WTC11 (cell line): ENCODE data around the gene PPEF2. TPM values are rescaled to one million over a fixed set of nuclear protein-coding genes. Genes with fewer than 3 reads are reported as not detected.

Experiments used
- ATAC-seq: fragments of 200-7000 bp; cut with Tn5 transposase; 2 replicates; pipeline ENCODE4 v1.10.0; 2021; ENCODE audit warnings: mild to moderate bottlenecking, moderate library complexity
- CTCF ChIA-PET: fragments of 300-600 bp; sonication (Branson Sonifier 250); formaldehyde crosslinking; loops from one replicate; lab custom pipeline; 2021; ENCODE audit warnings: antibody characterized with exemption; lab: Charles Lee
- POLR2A ChIA-PET: fragments of 350-600 bp; sonication (Branson Sonifier 250); formaldehyde crosslinking; loops from one replicate; lab custom pipeline; 2021; ENCODE audit warnings: antibody characterized with exemption; lab: Charles Lee
- DNase-seq: peaks from one replicate; pipeline ENCODE4 v3.0.0; 2021; ENCODE audit warnings: low spot score
- H3K27ac Mint-ChIP-seq: 2 replicates; pipeline ENCODE4 v1.8.0; 2021; ENCODE audit warnings: mixed read lengths
- H3K27me3 Mint-ChIP-seq: 2 replicates; pipeline ENCODE4 v1.8.0; 2021; ENCODE audit warnings: low read depth, mild to moderate bottlenecking, moderate library complexity, mixed read lengths
- H3K36me3 Mint-ChIP-seq: 2 replicates; pipeline ENCODE4 v1.8.0; 2021; ENCODE audit warnings: mixed read lengths
- H3K4me1 Mint-ChIP-seq: 2 replicates; pipeline ENCODE4 v1.8.0; 2022; ENCODE audit warnings: mixed read lengths
- H3K4me3 Mint-ChIP-seq: 2 replicates; pipeline ENCODE4 v1.8.0; 2021; ENCODE audit warnings: mild to moderate bottlenecking, moderate library complexity, mixed read lengths
- H3K9me3 Mint-ChIP-seq: 2 replicates; pipeline ENCODE4 v1.8.0; 2021; ENCODE audit warnings: mixed read lengths
- ATF1 ChIP-seq: sonication (generic); formaldehyde crosslinking; IDR thresholded peaks from 2 replicates; pipeline ENCODE4 v1.8.1; 2023; ENCODE audit warnings: mild to moderate bottlenecking, moderate library complexity, missing genetic modification reagents
- CREM ChIP-seq: sonication (generic); formaldehyde crosslinking; IDR thresholded peaks from 2 replicates; pipeline ENCODE4 v1.8.1; 2022; ENCODE audit warnings: mild to moderate bottlenecking, missing genetic modification reagents, moderate library complexity
- EMX1 ChIP-seq: fragments of 250-450 bp; sonication (Bioruptor Pico); IDR thresholded peaks from 2 replicates; pipeline ENCODE4 v1.8.0; 2021; ENCODE audit warnings: mild to moderate bottlenecking
- ESRRA ChIP-seq: sonication (generic); formaldehyde crosslinking; IDR thresholded peaks from 2 replicates; pipeline ENCODE4 v1.8.1; 2022; ENCODE audit warnings: mild to moderate bottlenecking, missing genetic modification reagents, borderline replicate concordance
- ETV6 ChIP-seq: sonication (generic); formaldehyde crosslinking; IDR thresholded peaks from 2 replicates; pipeline ENCODE4 v1.8.1; 2022; ENCODE audit warnings: mild to moderate bottlenecking, missing genetic modification reagents
- FOXJ3 ChIP-seq: sonication (generic); formaldehyde crosslinking; IDR thresholded peaks from 2 replicates; pipeline ENCODE4 v1.9.0; 2021; ENCODE audit warnings: missing genetic modification reagents, mild to moderate bottlenecking, borderline replicate concordance
- HMGA2 ChIP-seq: fragments of 250-450 bp; sonication (Bioruptor Pico); IDR thresholded peaks from 2 replicates; pipeline ENCODE4 v1.4.0; 2021; ENCODE audit warnings: mild to moderate bottlenecking, moderate library complexity
- JAZF1 ChIP-seq: fragments of 250-450 bp; sonication (Bioruptor Pico); IDR thresholded peaks from 2 replicates; pipeline ENCODE4 v1.9.0; 2021; ENCODE audit warnings: moderate library complexity, mild to moderate bottlenecking, inconsistent platforms
- JUN ChIP-seq: sonication (generic); formaldehyde crosslinking; IDR thresholded peaks from 2 replicates; pipeline ENCODE4 v1.8.0; 2023; ENCODE audit warnings: mild to moderate bottlenecking, missing genetic modification reagents
- NR1H2 ChIP-seq: sonication (generic); formaldehyde crosslinking; IDR thresholded peaks from 2 replicates; pipeline ENCODE4 v1.9.0; 2021; ENCODE audit warnings: mild to moderate bottlenecking, moderate library complexity, missing genetic modification reagents
- OVOL2 ChIP-seq: fragments of 250-450 bp; sonication (Bioruptor Pico); IDR thresholded peaks from 2 replicates; pipeline ENCODE4 v1.9.0; 2021; ENCODE audit warnings: mild to moderate bottlenecking, borderline replicate concordance
- ZNF219 ChIP-seq: sonication (generic); formaldehyde crosslinking; IDR thresholded peaks from 2 replicates; pipeline ENCODE4 v1.8.0; 2023; ENCODE audit warnings: missing genetic modification reagents, mild to moderate bottlenecking, borderline replicate concordance
- total RNA-seq: library from RNA; stranded (reverse); gene quantifications from 3 replicates; pipeline ENCODE4 v1.2.3, GENCODE V29; 2021
- TF ChIP-seq, protein P1 (sequence below): sonication (generic); formaldehyde crosslinking; IDR thresholded peaks from 2 replicates; pipeline ENCODE4 v1.8.1; 2023; ENCODE audit warnings: mild to moderate bottlenecking, missing genetic modification reagents, borderline replicate concordance
- TF ChIP-seq, protein P2 (sequence below): sonication (generic); formaldehyde crosslinking; IDR thresholded peaks from 2 replicates; pipeline ENCODE4 v1.8.0; 2023; ENCODE audit warnings: missing genetic modification reagents, mild to moderate bottlenecking, borderline replicate concordance
- TF ChIP-seq, protein P3 (sequence below): sonication (generic); formaldehyde crosslinking; IDR thresholded peaks from 2 replicates; pipeline ENCODE4 v1.8.0; 2023; ENCODE audit warnings: missing genetic modification reagents
- TF ChIP-seq, protein P4 (sequence below): sonication (generic); formaldehyde crosslinking; IDR thresholded peaks from 2 replicates; pipeline ENCODE4 v1.8.1; 2023; ENCODE audit warnings: mild to moderate bottlenecking, missing genetic modification reagents
- TF ChIP-seq, protein P5 (sequence below): fragments of 250-450 bp; sonication (Bioruptor Pico); IDR thresholded peaks from 2 replicates; pipeline ENCODE4 v1.9.0; 2021; ENCODE audit warnings: mild to moderate bottlenecking
- TF ChIP-seq, protein P6 (sequence below): sonication (generic); formaldehyde crosslinking; conservative IDR thresholded peaks from 2 replicates; pipeline ENCODE4 v1.8.1; 2022; ENCODE audit warnings: mild to moderate bottlenecking, missing genetic modification reagents

The PPEF2 gene
- total RNA-seq, 1 experiment from 2014 or later, result not detected

DNA sequence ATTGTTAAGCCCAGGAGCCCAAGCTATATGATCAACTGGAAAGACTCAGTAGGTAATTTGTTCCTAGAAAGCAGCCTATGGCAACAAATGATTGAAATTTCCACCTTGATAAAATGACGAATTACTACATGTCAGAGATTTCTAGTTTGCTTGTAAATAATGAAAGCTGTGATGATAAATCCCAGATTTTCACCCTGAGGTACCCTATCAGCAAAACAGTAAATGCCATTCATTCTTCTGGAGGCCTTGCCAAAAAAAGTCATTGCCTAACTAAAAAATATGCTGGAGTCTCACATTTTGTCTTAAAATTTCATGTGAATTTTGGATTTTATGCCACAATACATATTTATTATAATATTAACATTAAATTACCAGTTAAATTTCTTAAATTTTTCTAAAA is 71.3 kb downstream of the PPEF2 start (continued):
- TF ChIP-seq, protein P1, sequence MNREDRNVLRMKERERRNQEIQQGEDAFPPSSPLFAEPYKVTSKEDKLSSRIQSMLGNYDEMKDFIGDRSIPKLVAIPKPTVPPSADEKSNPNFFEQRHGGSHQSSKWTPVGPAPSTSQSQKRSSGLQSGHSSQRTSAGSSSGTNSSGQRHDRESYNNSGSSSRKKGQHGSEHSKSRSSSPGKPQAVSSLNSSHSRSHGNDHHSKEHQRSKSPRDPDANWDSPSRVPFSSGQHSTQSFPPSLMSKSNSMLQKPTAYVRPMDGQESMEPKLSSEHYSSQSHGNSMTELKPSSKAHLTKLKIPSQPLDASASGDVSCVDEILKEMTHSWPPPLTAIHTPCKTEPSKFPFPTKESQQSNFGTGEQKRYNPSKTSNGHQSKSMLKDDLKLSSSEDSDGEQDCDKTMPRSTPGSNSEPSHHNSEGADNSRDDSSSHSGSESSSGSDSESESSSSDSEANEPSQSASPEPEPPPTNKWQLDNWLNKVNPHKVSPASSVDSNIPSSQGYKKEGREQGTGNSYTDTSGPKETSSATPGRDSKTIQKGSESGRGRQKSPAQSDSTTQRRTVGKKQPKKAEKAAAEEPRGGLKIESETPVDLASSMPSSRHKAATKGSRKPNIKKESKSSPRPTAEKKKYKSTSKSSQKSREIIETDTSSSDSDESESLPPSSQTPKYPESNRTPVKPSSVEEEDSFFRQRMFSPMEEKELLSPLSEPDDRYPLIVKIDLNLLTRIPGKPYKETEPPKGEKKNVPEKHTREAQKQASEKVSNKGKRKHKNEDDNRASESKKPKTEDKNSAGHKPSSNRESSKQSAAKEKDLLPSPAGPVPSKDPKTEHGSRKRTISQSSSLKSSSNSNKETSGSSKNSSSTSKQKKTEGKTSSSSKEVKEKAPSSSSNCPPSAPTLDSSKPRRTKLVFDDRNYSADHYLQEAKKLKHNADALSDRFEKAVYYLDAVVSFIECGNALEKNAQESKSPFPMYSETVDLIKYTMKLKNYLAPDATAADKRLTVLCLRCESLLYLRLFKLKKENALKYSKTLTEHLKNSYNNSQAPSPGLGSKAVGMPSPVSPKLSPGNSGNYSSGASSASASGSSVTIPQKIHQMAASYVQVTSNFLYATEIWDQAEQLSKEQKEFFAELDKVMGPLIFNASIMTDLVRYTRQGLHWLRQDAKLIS (CRISPR knock-in tag), result no peak
- TF ChIP-seq OVOL2 (CRISPR knock-in tag) (no peak), ETV6 (CRISPR knock-in tag) (no peak)
- TF ChIP-seq, protein P2, sequence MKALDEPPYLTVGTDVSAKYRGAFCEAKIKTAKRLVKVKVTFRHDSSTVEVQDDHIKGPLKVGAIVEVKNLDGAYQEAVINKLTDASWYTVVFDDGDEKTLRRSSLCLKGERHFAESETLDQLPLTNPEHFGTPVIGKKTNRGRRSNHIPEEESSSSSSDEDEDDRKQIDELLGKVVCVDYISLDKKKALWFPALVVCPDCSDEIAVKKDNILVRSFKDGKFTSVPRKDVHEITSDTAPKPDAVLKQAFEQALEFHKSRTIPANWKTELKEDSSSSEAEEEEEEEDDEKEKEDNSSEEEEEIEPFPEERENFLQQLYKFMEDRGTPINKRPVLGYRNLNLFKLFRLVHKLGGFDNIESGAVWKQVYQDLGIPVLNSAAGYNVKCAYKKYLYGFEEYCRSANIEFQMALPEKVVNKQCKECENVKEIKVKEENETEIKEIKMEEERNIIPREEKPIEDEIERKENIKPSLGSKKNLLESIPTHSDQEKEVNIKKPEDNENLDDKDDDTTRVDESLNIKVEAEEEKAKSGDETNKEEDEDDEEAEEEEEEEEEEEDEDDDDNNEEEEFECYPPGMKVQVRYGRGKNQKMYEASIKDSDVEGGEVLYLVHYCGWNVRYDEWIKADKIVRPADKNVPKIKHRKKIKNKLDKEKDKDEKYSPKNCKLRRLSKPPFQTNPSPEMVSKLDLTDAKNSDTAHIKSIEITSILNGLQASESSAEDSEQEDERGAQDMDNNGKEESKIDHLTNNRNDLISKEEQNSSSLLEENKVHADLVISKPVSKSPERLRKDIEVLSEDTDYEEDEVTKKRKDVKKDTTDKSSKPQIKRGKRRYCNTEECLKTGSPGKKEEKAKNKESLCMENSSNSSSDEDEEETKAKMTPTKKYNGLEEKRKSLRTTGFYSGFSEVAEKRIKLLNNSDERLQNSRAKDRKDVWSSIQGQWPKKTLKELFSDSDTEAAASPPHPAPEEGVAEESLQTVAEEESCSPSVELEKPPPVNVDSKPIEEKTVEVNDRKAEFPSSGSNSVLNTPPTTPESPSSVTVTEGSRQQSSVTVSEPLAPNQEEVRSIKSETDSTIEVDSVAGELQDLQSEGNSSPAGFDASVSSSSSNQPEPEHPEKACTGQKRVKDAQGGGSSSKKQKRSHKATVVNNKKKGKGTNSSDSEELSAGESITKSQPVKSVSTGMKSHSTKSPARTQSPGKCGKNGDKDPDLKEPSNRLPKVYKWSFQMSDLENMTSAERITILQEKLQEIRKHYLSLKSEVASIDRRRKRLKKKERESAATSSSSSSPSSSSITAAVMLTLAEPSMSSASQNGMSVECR (CRISPR knock-in tag), result no peak
- TF ChIP-seq, protein P3, sequence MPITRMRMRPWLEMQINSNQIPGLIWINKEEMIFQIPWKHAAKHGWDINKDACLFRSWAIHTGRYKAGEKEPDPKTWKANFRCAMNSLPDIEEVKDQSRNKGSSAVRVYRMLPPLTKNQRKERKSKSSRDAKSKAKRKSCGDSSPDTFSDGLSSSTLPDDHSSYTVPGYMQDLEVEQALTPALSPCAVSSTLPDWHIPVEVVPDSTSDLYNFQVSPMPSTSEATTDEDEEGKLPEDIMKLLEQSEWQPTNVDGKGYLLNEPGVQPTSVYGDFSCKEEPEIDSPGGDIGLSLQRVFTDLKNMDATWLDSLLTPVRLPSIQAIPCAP (CRISPR knock-in tag), result no peak
- TF ChIP-seq, protein P4, sequence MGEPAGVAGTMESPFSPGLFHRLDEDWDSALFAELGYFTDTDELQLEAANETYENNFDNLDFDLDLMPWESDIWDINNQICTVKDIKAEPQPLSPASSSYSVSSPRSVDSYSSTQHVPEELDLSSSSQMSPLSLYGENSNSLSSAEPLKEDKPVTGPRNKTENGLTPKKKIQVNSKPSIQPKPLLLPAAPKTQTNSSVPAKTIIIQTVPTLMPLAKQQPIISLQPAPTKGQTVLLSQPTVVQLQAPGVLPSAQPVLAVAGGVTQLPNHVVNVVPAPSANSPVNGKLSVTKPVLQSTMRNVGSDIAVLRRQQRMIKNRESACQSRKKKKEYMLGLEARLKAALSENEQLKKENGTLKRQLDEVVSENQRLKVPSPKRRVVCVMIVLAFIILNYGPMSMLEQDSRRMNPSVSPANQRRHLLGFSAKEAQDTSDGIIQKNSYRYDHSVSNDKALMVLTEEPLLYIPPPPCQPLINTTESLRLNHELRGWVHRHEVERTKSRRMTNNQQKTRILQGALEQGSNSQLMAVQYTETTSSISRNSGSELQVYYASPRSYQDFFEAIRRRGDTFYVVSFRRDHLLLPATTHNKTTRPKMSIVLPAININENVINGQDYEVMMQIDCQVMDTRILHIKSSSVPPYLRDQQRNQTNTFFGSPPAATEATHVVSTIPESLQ, result no peak

DNA sequence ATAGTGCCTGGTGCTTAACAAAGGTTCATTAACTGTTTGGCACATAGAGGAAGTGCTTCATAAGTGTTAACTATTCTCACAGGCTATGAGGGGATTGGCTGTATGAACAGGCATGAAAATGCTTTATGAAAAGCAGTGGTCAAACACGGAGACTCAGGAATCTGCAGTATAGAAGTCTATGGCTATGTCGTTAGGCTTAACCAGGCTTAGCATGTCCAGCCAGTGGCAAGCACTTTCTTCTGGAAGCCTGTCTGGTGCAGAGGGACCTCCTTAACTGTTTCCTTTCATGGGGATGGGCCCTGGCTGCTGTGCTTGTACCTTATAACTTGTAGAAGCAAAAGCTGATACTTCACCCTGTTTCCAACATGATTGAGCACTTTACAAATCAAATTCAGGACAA is 78.4 kb downstream of the PPEF2 start:
- Mint-ChIP-seq H3K27me3 (no peaks in the 10 kb centered on the region), H3K27ac (no peak overlapping the region; the same call in 1 of the 2 replicates), H3K36me3 (no peaks in the 10 kb centered on the region), H3K4me1 (0 out of 2 replicates have a peak, but pooled peaks cover 4% of the 10 kb centered on the region), H3K9me3 (no peaks in the 10 kb centered on the region), H3K4me3 (no peak overlapping the region)
- POLR2A ChIA-PET, result no interaction called here
- CTCF ChIA-PET, result interaction anchor here (1.1 to 1.3 kb wide), 2 partner anchors 24 to 72 kb away, joined by 3 read pairs; no protein-coding TSS in a partner anchor
- no peak for ATAC-seq
- DNase-seq, result no peak
- TF ChIP-seq ATF1 (CRISPR knock-in tag) (no peak), EMX1 (no peak), ZNF219 (CRISPR knock-in tag) (no peak), JUN (no peak), NR1H2 (CRISPR knock-in tag) (no peak), ESRRA (CRISPR knock-in tag) (no peak), FOXJ3 (CRISPR knock-in tag) (no peak), CREM (no peak), HMGA2 (CRISPR knock-in tag) (no peak), JAZF1 (no peak)
- TF ChIP-seq, protein P5, sequence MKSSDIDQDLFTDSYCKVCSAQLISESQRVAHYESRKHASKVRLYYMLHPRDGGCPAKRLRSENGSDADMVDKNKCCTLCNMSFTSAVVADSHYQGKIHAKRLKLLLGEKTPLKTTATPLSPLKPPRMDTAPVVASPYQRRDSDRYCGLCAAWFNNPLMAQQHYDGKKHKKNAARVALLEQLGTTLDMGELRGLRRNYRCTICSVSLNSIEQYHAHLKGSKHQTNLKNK (CRISPR knock-in tag), result no peak
- TF ChIP-seq, protein P6, sequence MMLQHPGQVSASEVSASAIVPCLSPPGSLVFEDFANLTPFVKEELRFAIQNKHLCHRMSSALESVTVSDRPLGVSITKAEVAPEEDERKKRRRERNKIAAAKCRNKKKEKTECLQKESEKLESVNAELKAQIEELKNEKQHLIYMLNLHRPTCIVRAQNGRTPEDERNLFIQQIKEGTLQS (CRISPR knock-in tag), result no peak
